WTC11 (cell line): ENCODE measurements around the gene KLHL29.

Experiments
- CREB1 ChIP-seq: sonication (generic); formaldehyde crosslinking; IDR thresholded peaks from 2 replicates; pipeline ENCODE4 v1.8.0; 2023; ENCODE audit warnings: mild to moderate bottlenecking, missing genetic modification reagents
- CTCF ChIP-seq: fragments of 200-600 bp; IDR thresholded peaks from 2 replicates; pipeline ENCODE4 v1.8.0; 2022; ENCODE audit warnings: antibody characterized with exemption
- JUN ChIP-seq: sonication (generic); formaldehyde crosslinking; IDR thresholded peaks from 2 replicates; pipeline ENCODE4 v1.8.0; 2023; ENCODE audit warnings: mild to moderate bottlenecking, missing genetic modification reagents
- MAX ChIP-seq: sonication (generic); formaldehyde crosslinking; IDR thresholded peaks from 2 replicates; pipeline ENCODE4 v1.8.0; 2022; ENCODE audit warnings: mild to moderate bottlenecking, missing genetic modification reagents
- SMAD4 ChIP-seq: sonication (generic); formaldehyde crosslinking; IDR thresholded peaks from 2 replicates; pipeline ENCODE4 v1.8.0; 2022; ENCODE audit warnings: mild to moderate bottlenecking, missing genetic modification reagents
- USF1 ChIP-seq: sonication (generic); formaldehyde crosslinking; IDR thresholded peaks from 2 replicates; pipeline ENCODE4 v1.8.0; 2022; ENCODE audit warnings: mild to moderate bottlenecking, missing genetic modification reagents
- USF2 ChIP-seq: sonication (generic); formaldehyde crosslinking; IDR thresholded peaks from 2 replicates; pipeline ENCODE4 v1.8.1; 2023; ENCODE audit warnings: mild to moderate bottlenecking, missing genetic modification reagents, moderate library complexity

- no peak for TF ChIP-seq CTCF
- no peak for TF ChIP-seq SMAD4
- no peak for TF ChIP-seq MAX
- TF ChIP-seq CREB1, result no peak
- TF ChIP-seq USF1, result no peak
- no peak for TF ChIP-seq USF2 (CRISPR knock-in tag)
- TF ChIP-seq JUN (CRISPR knock-in tag), result no peak
Measured at GRCh38 chr2:23595601-23596251, 210.7 kb downstream of the KLHL29 start.
